Sigmoid colon (tissue), 3 donors: ENCODE results near the gene KCNJ6.

Experiments used
- CTCF ChIP-seq, 4 experiments: fragments of 450-650 bp in 3 of 4; fragments of 200-600 bp in 1 of 4; IDR thresholded peaks; one replicate each; pipeline ENCODE4 v1.5.1; 2016 to 2019; ENCODE audit warnings: antibody characterized with exemption in 4 of 4, mild to moderate bottlenecking in 3 of 4, moderate library complexity in 2 of 4
- POLR2A ChIP-seq, 2 donors: fragments of 450-650 bp; IDR thresholded peaks; one replicate each; pipeline ENCODE4 v1.6.1; 2016; ENCODE audit warnings: antibody characterized with exemption in 2 of 2, mild to moderate bottlenecking in 2 of 2, moderate library complexity in 2 of 2

- TF ChIP-seq CTCF (IDR thresholded peaks at IDR 0.05) (no peak), POLR2A (IDR thresholded peaks at IDR 0.05) (no peak)
Measured at GRCh38 chr21:37765221-37765900, 150.9 kb downstream of the KCNJ6 start.
